Activated naive CD4-positive, alpha-beta T cell treated with anti-CD3 and anti-CD28 coated beads for 36 hours (primary cell): ENCODE measurements around the gene OPA3. TPM values are rescaled to one million over a fixed set of nuclear protein-coding genes. Genes with fewer than 3 reads are reported as not detected.
A peak's percentile ranks its signal among the peaks of the same experiment; 100 is the strongest.

Experiments used
- CTCF ChIA-PET: fragments of 350-600 bp; sonication (Branson Sonifier 250); formaldehyde crosslinking; loops from one replicate; lab custom pipeline; 2021; ENCODE audit warnings: antibody characterized with exemption; lab: Charles Lee
- DNase-seq: peaks from one replicate; pipeline ENCODE4 v3.0.0-alpha.2; 2020
- H3K27ac Mint-ChIP-seq: one replicate; pipeline ENCODE4 v1.8.0; 2021; ENCODE audit warnings: mild to moderate bottlenecking, mixed read lengths
- H3K27me3 Mint-ChIP-seq: one replicate; pipeline ENCODE4 v1.8.0; 2021; ENCODE audit warnings: low read depth, mixed read lengths
- H3K36me3 Mint-ChIP-seq: one replicate; pipeline ENCODE4 v1.8.0; 2021; ENCODE audit warnings: low read depth, mixed read lengths
- H3K4me1 Mint-ChIP-seq: one replicate; pipeline ENCODE4 v1.8.0; 2021; ENCODE audit warnings: low read depth, mixed read lengths
- H3K4me3 Mint-ChIP-seq: one replicate; pipeline ENCODE4 v1.8.0; 2021; ENCODE audit warnings: mild to moderate bottlenecking, moderate library complexity, mixed read lengths
- H3K9me3 Mint-ChIP-seq: one replicate; pipeline ENCODE4 v1.8.0; 2021; ENCODE audit warnings: mixed read lengths
- intact Hi-C: fragments of 100-400 bp; cut with micrococcal nuclease; formaldehyde crosslinking; loops from one replicate; pipeline ENCODE4 v1.15.1; 2023
- total RNA-seq, 2 experiments: library from RNA; stranded (reverse); gene quantifications; one replicate each; pipeline ENCODE4 v1.2.3, GENCODE V29; 2021

OPA3 gene
- total RNA-seq, 2 experiments from 2014 or later: 12.4 to 12.7 TPM

DNA sequence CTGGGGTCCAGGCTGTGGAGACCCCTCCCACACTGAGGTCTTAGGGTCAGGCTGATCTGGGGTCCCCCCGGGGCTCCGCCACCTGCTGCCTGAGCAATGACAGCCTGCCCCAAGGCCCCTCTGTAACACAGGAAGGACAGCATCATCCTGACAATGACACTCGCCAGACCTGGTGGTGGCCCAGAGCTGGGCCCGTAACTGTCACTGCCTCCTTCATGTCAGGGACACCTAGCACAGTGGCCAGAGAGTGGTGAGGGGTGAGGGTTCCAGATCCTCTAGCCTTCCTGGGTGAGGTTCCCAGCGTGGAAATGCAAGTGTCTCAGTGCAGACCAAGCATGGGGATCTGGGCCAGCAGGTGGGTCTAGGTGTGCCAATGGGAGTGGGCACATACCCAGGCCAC is 27.8 kb downstream of the OPA3 start:
- H3K4me1 Mint-ChIP-seq: peaks cover 21% of the 10 kb centered on the region
- intact Hi-C loops: loop anchor here (5.0 kb wide), 1 partner anchor 130 kb away; no protein-coding TSS in a partner anchor
- H3K36me3 Mint-ChIP-seq: peaks cover 4% of the 10 kb centered on the region
- no peak for DNase-seq
- no peak overlapping the region for H3K27ac Mint-ChIP-seq
- H3K4me3 Mint-ChIP-seq: no peak overlapping the region
- no peaks in the 10 kb centered on the region for H3K27me3 Mint-ChIP-seq
- CTCF ChIA-PET: interaction anchor here (0.6 to 2.1 kb wide), 7 partner anchors 13 to 136 kb away, joined by 3 to 15 read pairs (median 6); partner anchors contain the start of gene OPA3
- no peaks in the 10 kb centered on the region for H3K9me3 Mint-ChIP-seq

GRCh38 chr19:45554481-45554880 is 30.1 kb downstream of the OPA3 start:
- H3K4me3 Mint-ChIP-seq: no peak overlapping the region
- CTCF ChIA-PET: interaction anchor here (0.6 to 1.4 kb wide), 3 partner anchors 18 to 60 kb away, joined by 3 read pairs; no protein-coding TSS in a partner anchor
- intact Hi-C loops: no loop called here
- H3K36me3 Mint-ChIP-seq: peaks cover 4% of the 10 kb centered on the region
- no peaks in the 10 kb centered on the region for H3K9me3 Mint-ChIP-seq
- H3K27ac Mint-ChIP-seq: no peak overlapping the region
- DNase-seq: no peak
- H3K4me1 Mint-ChIP-seq: peaks cover 11% of the 10 kb centered on the region
- no peaks in the 10 kb centered on the region for H3K27me3 Mint-ChIP-seq

DNA sequence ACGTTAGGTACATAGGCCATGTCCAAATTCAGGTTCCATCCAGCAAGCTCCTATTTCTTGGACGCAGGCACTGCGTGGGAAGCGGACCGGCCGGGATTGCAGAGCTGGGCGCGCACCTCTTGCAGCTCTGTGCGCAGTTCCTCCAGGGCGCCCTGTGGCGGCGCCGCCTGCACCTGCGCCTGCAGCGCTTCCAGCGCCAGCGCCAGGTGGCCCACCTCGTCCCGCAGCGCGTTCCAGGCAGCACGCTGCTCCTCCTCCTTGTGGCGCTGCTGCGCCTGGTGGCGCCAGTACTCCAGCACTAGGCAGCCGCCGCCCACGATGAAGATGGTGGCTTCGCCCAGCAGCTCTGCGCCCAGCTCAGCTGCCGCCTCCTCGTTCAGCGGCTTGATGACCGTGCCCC is 31.1 kb downstream of the OPA3 start:
- Mint-ChIP-seq H3K36me3 (peaks cover 4% of the 10 kb centered on the region), H3K9me3 (no peaks in the 10 kb centered on the region), H3K4me1 (peaks cover 3% of the 10 kb centered on the region), H3K4me3 (no peak overlapping the region), H3K27me3 (no peaks in the 10 kb centered on the region), H3K27ac (no peak overlapping the region)
- no peak for DNase-seq
- CTCF ChIA-PET: interaction anchor here (1.2 kb wide), 1 partner anchor 19 kb away, joined by 3 read pairs; no protein-coding TSS in a partner anchor
- intact Hi-C loops: no loop called here

GRCh38 chr19:45547965-45548609 is 36.5 kb downstream of the OPA3 start:
- Mint-ChIP-seq H3K4me3 (no peak overlapping the region), H3K4me1 (peaks cover 7% of the 10 kb centered on the region), H3K9me3 (no peaks in the 10 kb centered on the region), H3K27ac (no peak overlapping the region), H3K36me3 (peaks cover 3% of the 10 kb centered on the region), H3K27me3 (no peaks in the 10 kb centered on the region)
- intact Hi-C loops: no loop called here
- CTCF ChIA-PET: interaction anchor here (0.6 to 1.7 kb wide), 3 partner anchors 10 to 132 kb away, joined by 4 to 7 read pairs (median 6); no protein-coding TSS in a partner anchor
- no peak for DNase-seq

DNA sequence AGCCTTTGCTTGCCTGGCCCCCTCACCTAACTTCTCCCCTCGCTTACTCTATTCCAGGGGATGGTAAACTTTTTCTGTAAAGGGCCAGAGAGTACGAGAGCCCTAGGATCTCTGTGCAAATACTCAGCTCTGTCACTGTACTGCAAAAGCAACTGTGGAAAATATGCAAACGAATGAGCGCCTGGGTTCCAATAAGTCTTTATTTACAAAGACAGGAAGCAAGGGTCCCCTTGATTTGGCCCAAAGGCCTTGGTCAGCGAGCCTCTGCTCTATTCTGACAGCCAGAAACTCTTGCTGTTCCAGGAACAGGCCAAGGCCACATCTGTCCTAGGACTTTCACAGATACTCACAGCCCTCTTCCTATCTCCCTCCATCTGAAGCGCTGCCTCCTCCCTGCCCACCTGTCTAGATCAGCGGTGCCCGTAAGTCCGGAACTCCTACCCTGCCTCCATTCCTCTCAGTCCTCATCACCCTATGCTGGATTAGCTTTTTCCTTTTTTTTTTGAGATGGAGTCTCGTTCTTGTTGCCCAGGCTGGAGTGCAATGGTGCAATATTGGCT is 37.3 kb downstream of the OPA3 start:
- Mint-ChIP-seq H3K9me3 (no peaks in the 10 kb centered on the region), H3K4me1 (peaks cover 7% of the 10 kb centered on the region), H3K4me3 (no peak overlapping the region), H3K27ac (no peak overlapping the region), H3K36me3 (no peaks in the 10 kb centered on the region), H3K27me3 (no peaks in the 10 kb centered on the region)
- CTCF ChIA-PET: interaction anchor here (0.6 to 1.7 kb wide), 2 partner anchors 11 to 133 kb away, joined by 4 to 6 read pairs; no protein-coding TSS in a partner anchor
- intact Hi-C loops: no loop called here
- no peak for DNase-seq

GRCh38 chr19:45542234-45542668 is 42.4 kb downstream of the OPA3 start:
- no peak overlapping the region for H3K27ac Mint-ChIP-seq
- H3K4me1 Mint-ChIP-seq: peaks cover 7% of the 10 kb centered on the region
- H3K9me3 Mint-ChIP-seq: peaks cover 6% of the 10 kb centered on the region
- DNase-seq: no peak
- H3K36me3 Mint-ChIP-seq: peaks cover 9% of the 10 kb centered on the region
- intact Hi-C loops: no loop called here
- no peak overlapping the region for H3K4me3 Mint-ChIP-seq
- H3K27me3 Mint-ChIP-seq: no peaks in the 10 kb centered on the region
- CTCF ChIA-PET: interaction anchor here (3.9 kb wide), 1 partner anchor 16 kb away, joined by 15 read pairs; no protein-coding TSS in a partner anchor

DNA sequence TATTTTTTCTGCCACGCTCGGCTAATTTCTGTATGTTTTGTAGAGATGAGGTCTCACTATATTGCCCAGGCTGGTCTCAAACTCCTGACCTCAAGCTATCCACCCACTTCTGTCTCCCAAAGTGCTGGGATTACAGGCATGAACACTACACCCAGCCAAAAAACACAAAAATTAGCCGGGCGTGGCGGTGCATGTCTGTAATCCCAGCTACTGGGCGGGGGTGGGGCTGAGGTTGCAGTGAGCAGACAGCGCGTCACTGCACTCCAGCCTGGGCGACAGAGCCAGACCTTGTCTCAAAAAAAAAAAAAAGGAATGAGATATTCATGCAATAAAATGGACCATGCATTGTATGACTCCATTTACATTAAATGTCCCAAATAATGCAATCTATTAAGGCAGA is 45.1 kb downstream of the OPA3 start:
- intact Hi-C loops: no loop called here
- peaks cover 9% of the 10 kb centered on the region for H3K36me3 Mint-ChIP-seq
- no peak overlapping the region for H3K27ac Mint-ChIP-seq
- peaks cover 6% of the 10 kb centered on the region for H3K9me3 Mint-ChIP-seq
- DNase-seq: no peak
- CTCF ChIA-PET: no interaction called here
- H3K27me3 Mint-ChIP-seq: no peaks in the 10 kb centered on the region
- H3K4me1 Mint-ChIP-seq: peaks cover 7% of the 10 kb centered on the region
- H3K4me3 Mint-ChIP-seq: no peak overlapping the region

GRCh38 chr19:45531349-45531748 is 53.3 kb downstream of the OPA3 start:
- no peak overlapping the region for H3K4me3 Mint-ChIP-seq
- H3K27me3 Mint-ChIP-seq: no peaks in the 10 kb centered on the region
- peaks cover 3% of the 10 kb centered on the region for H3K36me3 Mint-ChIP-seq
- no peak for DNase-seq
- intact Hi-C loops: no loop called here
- H3K9me3 Mint-ChIP-seq: peaks cover 8% of the 10 kb centered on the region
- H3K4me1 Mint-ChIP-seq: peaks cover 12% of the 10 kb centered on the region
- CTCF ChIA-PET: no interaction called here
- no peak overlapping the region for H3K27ac Mint-ChIP-seq

- CTCF ChIA-PET: interaction anchor here (0.6 to 1.9 kb wide), 2 partner anchors 29 to 1783 kb away, joined by 3 to 8 read pairs; no protein-coding TSS in a partner anchor
- H3K9me3 Mint-ChIP-seq: peaks cover 8% of the 10 kb centered on the region
- peak overlapping the region; percentile 9 for H3K4me3 Mint-ChIP-seq
- DNase-seq: no peak
- no peaks in the 10 kb centered on the region for H3K27me3 Mint-ChIP-seq
- H3K27ac Mint-ChIP-seq: no peak overlapping the region
- peaks cover 14% of the 10 kb centered on the region for H3K4me1 Mint-ChIP-seq
- intact Hi-C loops: no loop called here
- peaks cover 13% of the 10 kb centered on the region for H3K36me3 Mint-ChIP-seq
Observed at GRCh38 chr19:45529420-45529785, 55.2 kb downstream of the OPA3 start.

- Mint-ChIP-seq H3K4me3 (peak overlapping the region; percentile 9), H3K36me3 (peaks cover 16% of the 10 kb centered on the region), H3K27me3 (no peaks in the 10 kb centered on the region), H3K27ac (no peak overlapping the region), H3K9me3 (peaks cover 8% of the 10 kb centered on the region), H3K4me1 (peaks cover 15% of the 10 kb centered on the region)
- intact Hi-C loops: no loop called here
- DNase-seq: peak; percentile 44
- CTCF ChIA-PET: interaction anchor here (0.6 to 1.9 kb wide), 2 partner anchors 29 to 120 kb away, joined by 3 to 8 read pairs; no protein-coding TSS in a partner anchor
Observed at GRCh38 chr19:45528744-45529419, 55.7 kb downstream of the OPA3 start.

DNA sequence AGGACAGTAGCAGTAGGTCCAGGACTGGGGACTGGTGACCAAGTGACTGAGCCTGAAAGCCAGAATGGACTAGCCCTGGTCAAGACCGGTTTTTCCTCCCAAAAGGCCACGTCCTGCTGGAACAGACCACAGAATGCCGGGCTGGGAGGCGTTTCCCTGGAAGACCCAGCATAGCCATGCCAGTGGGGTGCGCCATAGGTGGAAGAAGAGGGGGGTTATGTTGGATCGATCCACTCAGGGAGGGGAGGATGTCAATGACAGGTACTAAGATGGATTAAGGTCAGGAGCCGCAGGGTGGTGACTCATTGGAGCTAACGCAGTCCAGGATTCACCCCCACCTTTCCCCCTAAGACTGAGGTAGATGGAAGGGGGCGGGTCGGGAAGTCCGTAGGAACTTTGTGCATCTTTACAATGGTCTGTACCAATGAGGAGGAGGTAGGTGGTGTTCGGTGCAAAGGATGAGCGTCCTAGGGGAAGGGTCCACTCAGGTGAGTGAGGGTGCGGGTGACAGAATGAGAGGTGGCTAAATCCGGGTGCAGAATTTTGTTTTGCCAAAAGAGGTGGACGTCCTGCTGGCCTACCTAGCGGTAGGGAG is 56.4 kb downstream of the OPA3 start:
- H3K9me3 Mint-ChIP-seq: peaks cover 8% of the 10 kb centered on the region
- H3K4me3 Mint-ChIP-seq: no peak overlapping the region
- peaks cover 21% of the 10 kb centered on the region for H3K4me1 Mint-ChIP-seq
- H3K27me3 Mint-ChIP-seq: no peaks in the 10 kb centered on the region
- no peak for DNase-seq
- H3K27ac Mint-ChIP-seq: no peak overlapping the region
- intact Hi-C loops: no loop called here
- H3K36me3 Mint-ChIP-seq: peaks cover 20% of the 10 kb centered on the region
- CTCF ChIA-PET: interaction anchor here (0.6 to 1.9 kb wide), 3 partner anchors 30 to 165 kb away, joined by 3 to 8 read pairs (median 4); partner anchors contain the start of gene QPCTL

DNA sequence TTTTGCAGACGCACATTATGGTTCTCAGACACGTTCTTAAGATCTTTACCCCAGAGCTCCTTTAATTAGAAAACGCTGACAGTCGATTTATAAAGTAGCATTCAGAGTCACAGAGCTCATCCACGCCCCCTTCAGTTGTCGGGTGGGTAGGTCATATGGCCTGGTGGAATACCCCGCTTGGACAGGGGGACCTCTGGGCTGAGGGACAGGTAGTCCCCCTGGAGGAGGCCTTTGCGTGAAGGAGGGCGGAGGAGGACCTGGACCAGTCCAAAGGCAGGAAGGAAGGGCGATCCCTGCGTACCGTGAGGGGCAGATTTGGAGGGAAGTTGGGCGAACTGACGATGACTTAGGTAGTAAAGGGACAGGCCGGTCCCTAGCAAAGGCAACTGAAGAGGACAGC is 56.9 kb downstream of the OPA3 start:
- intact Hi-C loops: no loop called here
- CTCF ChIA-PET: interaction anchor here (1.0 to 1.9 kb wide), 2 partner anchors 30 to 165 kb away, joined by 4 to 8 read pairs; partner anchors contain the start of gene QPCTL
- H3K36me3 Mint-ChIP-seq: peaks cover 20% of the 10 kb centered on the region
- DNase-seq: no peak
- peaks cover 8% of the 10 kb centered on the region for H3K9me3 Mint-ChIP-seq
- no peaks in the 10 kb centered on the region for H3K27me3 Mint-ChIP-seq
- H3K27ac Mint-ChIP-seq: no peak overlapping the region
- H3K4me3 Mint-ChIP-seq: no peak overlapping the region
- peaks cover 23% of the 10 kb centered on the region for H3K4me1 Mint-ChIP-seq
